Caki2 (cell line): Measurements from ENCODE around the gene NDRG3. TPM values are rescaled to one million over a fixed set of nuclear protein-coding genes. Genes with fewer than 3 reads are reported as not detected.
"Not testable (repeated sequence)": the region's sequence is repeated elsewhere in the genome, so short reads cannot be mapped to it uniquely, and the experiment has no call there.

Source experiments
- DNase-seq: peaks from one replicate; pipeline ENCODE4 v3.0.0-alpha.2; 2015; ENCODE audit warnings: low read depth
- in situ Hi-C: cut with HindIII; loops from 2 replicates; pipeline ENCODE4 v1.10.0; 2016; ENCODE audit warnings: low sequenced_read_pairs, low pct_unique_long_range_greater_than_20kb, mixed read lengths
- total RNA-seq: library from RNA; depleted of rRNA; stranded (reverse); fragments of >200 nt; shearing (Covaris generic); gene quantifications from 2 replicates; pipeline ENCODE4 v1.2.3, GENCODE V29; 2014; ENCODE audit warnings: low replicate concordance

NDRG3 gene
- total RNA-seq, 1 experiment from 2014 or later, result 23.5 TPM

GRCh38 chr20:36658300-36658699 lies 87.6 kb downstream of the NDRG3 start:
- in situ Hi-C loops, result no loop called here
- DNase-seq, result no peak

- no peak for DNase-seq
- in situ Hi-C loops, result no loop called here
Measured at GRCh38 chr20:36656733-36657132, 89.2 kb downstream of the NDRG3 start.

GRCh38 chr20:36655004-36655403 lies 90.9 kb downstream of the NDRG3 start:
- in situ Hi-C loops, result no loop called here
- no peak for DNase-seq

DNA sequence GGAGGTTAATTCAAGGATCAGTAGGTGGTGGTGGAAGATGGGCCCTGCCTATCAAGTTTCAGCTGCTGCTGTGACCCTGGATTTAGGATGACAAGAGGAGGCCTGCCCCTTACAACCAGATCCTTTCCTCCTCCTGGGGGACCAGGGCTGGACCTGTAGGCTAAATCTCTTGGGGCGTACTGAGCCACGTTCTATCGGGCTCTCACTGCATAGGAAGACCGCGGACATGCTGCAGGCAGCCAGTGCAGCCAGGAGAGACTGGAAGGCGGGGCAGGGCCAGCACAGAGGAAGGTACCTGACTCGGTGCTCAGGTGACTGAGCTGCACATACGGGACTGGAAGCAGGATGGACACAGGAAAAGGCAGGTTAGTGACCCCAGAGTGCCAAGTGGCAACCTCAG lies 91.4 kb downstream of the NDRG3 start:
- no peak for DNase-seq
- in situ Hi-C loops, result no loop called here

- DNase-seq, result peak; percentile 35
- in situ Hi-C loops, result no loop called here
Measured at GRCh38 chr20:36653456-36653855, 92.4 kb downstream of the NDRG3 start.

- in situ Hi-C loops, result no loop called here
- no peak for DNase-seq
Measured at GRCh38 chr20:36647196-36648121, 98.4 kb downstream of the NDRG3 start.

- no peak for DNase-seq
- in situ Hi-C loops, result no loop called here
Measured at GRCh38 chr20:36646678-36647077, 99.2 kb downstream of the NDRG3 start.

GRCh38 chr20:36645998-36646397 lies 99.9 kb downstream of the NDRG3 start, which contains the start of gene SLA2:
Gene SLA2, minus strand, starts transcription at chr20:36646196. Its CDS starts 4,861 bp downstream, at chr20:36641335.
- no peak for DNase-seq
- in situ Hi-C loops, result no loop called here

GRCh38 chr20:36645353-36645752 lies 100.5 kb downstream of the NDRG3 start:
- DNase-seq, result no peak
- in situ Hi-C loops, result no loop called here

DNA sequence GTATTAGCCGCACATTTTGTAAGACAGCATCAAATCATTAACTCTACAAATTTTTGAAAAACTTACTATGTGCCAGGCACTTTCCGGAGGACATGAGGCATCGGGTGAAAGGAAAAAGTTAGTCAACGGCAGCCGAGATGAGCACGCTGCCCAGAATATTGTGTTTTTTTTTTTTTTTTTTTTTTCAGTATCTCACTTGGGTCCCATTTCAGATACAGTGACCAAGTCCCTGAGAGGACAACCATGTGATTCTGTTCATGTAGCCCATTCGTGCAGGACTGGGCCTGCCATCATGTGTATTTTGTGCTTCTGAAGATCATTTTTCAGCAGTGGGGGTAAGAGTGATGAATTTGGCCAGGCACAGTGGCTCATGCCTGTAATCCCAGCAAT lies 101.2 kb downstream of the NDRG3 start:
- in situ Hi-C loops, result no loop called here
- no peak for DNase-seq

DNA sequence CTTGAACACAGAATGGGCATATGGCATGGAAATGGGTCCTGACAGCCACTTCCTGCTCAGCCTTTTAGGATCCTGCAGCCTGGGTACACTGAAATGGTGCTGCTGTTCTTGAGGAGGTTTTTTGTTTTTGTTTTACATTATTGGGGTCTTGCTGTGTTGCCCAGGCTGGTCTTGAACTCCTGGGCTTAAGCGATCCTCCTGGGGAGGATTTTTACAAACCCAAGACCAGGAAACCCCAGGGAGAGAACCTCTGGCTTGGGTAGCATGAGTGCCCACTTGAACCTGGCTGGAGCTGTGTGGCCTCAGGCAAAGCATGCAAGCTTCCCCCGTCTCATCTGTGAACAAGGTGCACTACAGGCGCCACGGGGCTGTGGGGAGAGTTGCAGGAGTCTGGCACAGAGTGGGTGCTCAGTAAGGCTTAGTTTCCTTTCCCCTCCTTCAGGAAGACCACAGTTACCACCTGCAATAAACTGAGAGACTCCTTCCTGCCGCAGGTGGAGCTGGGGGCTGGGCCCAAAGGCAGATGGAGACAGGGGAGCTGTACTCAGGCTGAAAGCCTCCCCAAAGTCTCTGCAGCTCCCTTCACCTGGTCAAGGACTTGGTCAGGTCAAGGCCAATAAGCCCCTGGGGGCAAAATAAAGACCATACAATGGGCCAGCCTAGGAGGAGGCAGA lies 101.7 kb downstream of the NDRG3 start:
- in situ Hi-C loops, result no loop called here
- no peak for DNase-seq

- in situ Hi-C loops, result no loop called here
- DNase-seq, result no peak
Measured at GRCh38 chr20:36642136-36642535, 103.8 kb downstream of the NDRG3 start.

- in situ Hi-C loops, result no loop called here
- no peak for DNase-seq
Measured at GRCh38 chr20:36641506-36641843, 104.4 kb downstream of the NDRG3 start.

DNA sequence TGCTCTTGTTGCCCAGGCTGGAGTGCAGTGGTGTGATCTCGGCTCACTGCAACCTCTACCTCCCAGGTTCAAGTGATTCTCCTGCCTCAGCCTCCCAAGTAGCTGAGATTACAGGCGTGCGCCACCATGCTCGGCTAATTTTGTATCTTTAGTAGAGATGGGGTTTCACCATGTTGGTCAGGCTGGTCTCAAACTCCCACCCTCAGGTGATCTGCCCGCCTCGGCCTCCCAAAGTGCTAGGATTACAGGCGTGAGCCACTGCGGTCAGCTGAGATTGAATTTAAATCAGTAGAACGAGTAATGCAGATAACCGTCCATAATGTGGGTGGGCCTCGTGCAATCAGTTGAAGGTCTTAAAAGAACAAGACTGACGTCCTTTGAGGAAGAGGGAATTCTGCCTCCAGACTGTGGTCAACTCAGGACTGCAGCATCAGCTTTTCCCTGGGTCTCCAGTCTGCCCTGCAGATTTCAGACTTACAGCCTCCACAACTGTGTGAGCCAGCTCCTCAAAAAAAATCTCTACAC lies 107.0 kb downstream of the NDRG3 start:
- in situ Hi-C loops, DNase-seq: not testable (repeated sequence)

DNA sequence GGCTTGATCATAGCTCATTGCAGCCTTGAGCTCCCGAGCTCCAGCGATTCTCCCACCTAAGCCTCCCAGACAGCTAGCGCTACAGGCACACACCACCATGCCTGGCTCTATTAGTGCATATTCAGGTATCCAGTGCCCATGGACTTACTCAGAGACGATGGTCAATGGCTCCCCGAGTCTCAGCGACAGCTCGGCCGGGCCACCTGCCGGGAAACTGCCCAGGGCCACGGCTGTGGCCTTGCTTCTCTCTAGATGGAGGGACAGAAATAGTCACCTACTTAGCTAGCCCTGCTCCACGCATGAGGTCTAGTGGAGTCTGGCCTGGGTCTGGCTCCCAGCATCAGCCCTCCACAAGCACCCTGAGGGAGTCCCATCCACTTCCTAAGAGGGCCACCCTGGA lies 111.5 kb downstream of the NDRG3 start:
- in situ Hi-C loops, result no loop called here
- DNase-seq, result no peak

- in situ Hi-C loops, result no loop called here
- DNase-seq, result no peak
Measured at GRCh38 chr20:36633285-36633772, 112.6 kb downstream of the NDRG3 start.

DNA sequence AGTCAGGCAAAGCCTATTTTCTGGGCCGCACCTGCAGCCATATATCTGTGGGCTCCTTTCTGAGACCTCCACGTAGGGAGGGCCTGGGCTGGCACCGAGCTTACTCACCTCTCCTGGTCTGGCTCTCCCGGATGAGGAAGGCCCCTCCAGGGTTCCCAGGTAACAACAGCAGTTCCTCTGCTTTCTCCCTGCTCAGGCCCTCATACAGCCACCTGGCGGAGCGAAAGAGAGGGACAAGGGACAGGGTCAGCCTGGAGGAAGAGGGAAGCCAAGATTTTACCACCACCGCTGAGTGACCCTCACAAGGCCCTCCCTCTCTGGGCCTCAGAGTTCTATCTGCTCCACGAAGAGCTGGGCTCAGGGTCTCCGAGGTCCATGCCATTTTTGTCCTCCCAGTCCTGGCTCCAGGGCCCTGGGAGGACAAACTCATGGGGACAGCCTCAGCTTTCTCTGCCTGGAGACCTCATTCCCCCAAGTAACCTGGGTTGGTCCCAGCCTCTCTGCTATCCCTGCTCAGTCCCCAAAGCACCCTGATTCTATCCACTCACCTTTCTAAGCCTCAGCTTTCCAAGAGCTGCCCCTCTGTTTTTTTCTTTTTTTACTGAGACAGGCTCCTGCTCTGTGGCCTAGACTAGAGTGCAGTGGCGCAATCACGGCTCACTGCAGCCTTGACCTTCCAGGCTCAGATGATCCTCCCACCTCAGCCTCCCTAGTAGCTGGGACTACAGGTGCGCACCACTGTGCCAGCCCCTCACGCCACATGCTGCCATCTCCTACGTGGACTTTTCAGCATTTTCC lies 113.2 kb downstream of the NDRG3 start:
- DNase-seq, result no peak
- in situ Hi-C loops, result no loop called here

DNA sequence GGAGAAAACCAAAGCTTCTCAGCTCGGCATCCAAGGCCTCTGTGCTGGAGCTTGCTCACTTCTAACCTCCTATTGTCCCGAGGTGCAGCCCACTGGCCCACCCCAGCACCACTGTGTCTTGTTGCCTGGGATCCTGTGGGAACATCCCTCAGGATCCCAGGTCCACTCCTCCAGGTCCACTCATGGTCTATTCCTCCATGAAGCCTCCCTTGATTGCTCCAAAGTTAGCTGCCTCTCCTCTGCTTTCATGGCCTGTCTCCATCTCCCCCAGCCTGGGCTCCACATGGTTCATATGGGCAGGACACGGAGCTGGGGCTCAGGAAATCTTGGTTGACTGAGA lies 113.8 kb downstream of the NDRG3 start:
- no peak for DNase-seq
- in situ Hi-C loops, result no loop called here

DNA sequence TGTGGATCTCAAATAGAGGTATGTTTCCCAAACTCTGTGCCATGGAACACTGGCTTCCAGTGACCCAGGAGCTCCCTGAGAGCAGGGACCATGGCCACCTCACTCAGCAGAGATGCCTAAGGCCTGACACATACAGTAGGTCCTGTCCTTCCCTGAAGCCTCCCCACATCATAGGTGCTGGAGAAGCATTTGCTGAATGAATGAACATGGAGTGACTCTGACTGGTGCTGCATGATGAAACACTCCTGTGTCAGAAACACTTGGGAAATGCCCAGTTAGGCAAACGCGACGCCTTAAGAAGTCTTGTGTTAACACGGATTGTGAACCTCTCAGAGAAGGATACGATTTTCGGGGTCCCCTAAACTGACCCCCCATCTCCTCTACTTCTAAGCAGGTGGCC lies 114.2 kb downstream of the NDRG3 start:
- in situ Hi-C loops, result no loop called here
- DNase-seq, result no peak
